Lung (tissue), 12 donors: Measurements from ENCODE around the gene LRRC45. TPM values are rescaled to one million over a fixed set of nuclear protein-coding genes. Genes with fewer than 3 reads are reported as not detected.

Experiments used
- ATAC-seq: fragments of 200-7000 bp; cut with Tn5 transposase; one replicate; pipeline ENCODE4 v1.9.1; 2020; ENCODE audit warnings: moderate number of reproducible peaks; ENCODE audit not compliant: insufficient read depth, low FRiP score
- DNase-seq, 3 donors: peaks; one replicate each; pipeline ENCODE4 v3.0.0-alpha.2; 2013 to 2017
- H3K27ac ChIP-seq, 2 donors: one replicate each; pipeline ENCODE4 v1.5.1; 2013; ENCODE audit warnings: mild to moderate bottlenecking in 2 of 2, moderate library complexity in 2 of 2, control low read depth in 1 of 2, inconsistent platforms in 1 of 2, low read depth in 1 of 2, low read length in 1 of 2
- H3K27me3 ChIP-seq, 3 donors: one replicate each; pipeline ENCODE4 v1.5.1; 2013; ENCODE audit warnings: low read length in 2 of 3; ENCODE audit not compliant: control insufficient read depth in 3 of 3, insufficient read depth in 3 of 3
- H3K36me3 ChIP-seq, 4 donors: one replicate each; pipeline ENCODE4 v1.5.1; 2013; ENCODE audit warnings: low read length in 4 of 4, mild to moderate bottlenecking in 1 of 4, moderate library complexity in 1 of 4; ENCODE audit not compliant: control insufficient read depth in 4 of 4, insufficient read depth in 4 of 4
- H3K4me1 ChIP-seq, 5 donors: one replicate each; pipeline ENCODE4 v1.5.1; 2013; ENCODE audit warnings: low read length in 5 of 5, mild to moderate bottlenecking in 2 of 5, moderate library complexity in 1 of 5; ENCODE audit not compliant: control insufficient read depth in 5 of 5, insufficient read depth in 5 of 5
- H3K4me3 ChIP-seq: one replicate; pipeline ENCODE4 v1.5.1; 2013; ENCODE audit warnings: mild to moderate bottlenecking, control low read depth, moderate library complexity
- H3K9ac ChIP-seq, 2 donors: one replicate each; pipeline ENCODE4 v1.5.1; 2013; ENCODE audit warnings: low read length in 2 of 2, control low read depth in 1 of 2; ENCODE audit not compliant: insufficient read depth in 1 of 2
- H3K9me3 ChIP-seq, 4 donors: one replicate each; pipeline ENCODE4 v1.5.1; 2013; ENCODE audit warnings: low read length in 3 of 4, mild to moderate bottlenecking in 1 of 4, moderate library complexity in 1 of 4; ENCODE audit not compliant: control insufficient read depth in 4 of 4, insufficient read depth in 3 of 4
- WGBS, 2 donors: extraction: QIAGEN DNeasy Blood & Tissue Kit; methylation state at CpG; one replicate each; pipeline ENCODE4 v1.1.7; 2013; 5-methylcytosine and 5-hydroxymethylcytosine counted together
- polyA plus RNA-seq, 2 donors: library from polyadenylated mRNA; stranded (reverse); fragments of 200-250 nt; gene quantifications; one replicate each; pipeline ENCODE4 v1.2.1, GENCODE V29; 2013
- total RNA-seq, 2 donors: library from RNA; depleted of rRNA in 1 of 2; stranded (reverse); fragments of >200 nt in 1 of 2; gene quantifications; one replicate each; pipeline ENCODE4 v1.2.1, GENCODE V29; 2014 to 2021
- TF ChIP-seq, protein P1 (sequence below): IDR thresholded peaks from 2 replicates; pipeline ENCODE4 v1.5.1; 2012; ENCODE audit warnings: mild to moderate bottlenecking; ENCODE audit errors: control extremely low read depth, extremely low read depth
- donor health status: control.
- donor health status: control.
- donor health status: Bipolar disorder and iron deficiency.
- donor health status: healthy.
- donor health status: DM: yes; HTN: yes; CAD: no.

The LRRC45 gene
- total and polyA plus RNA-seq, 4 donors: 12.1 to 26.6 (median 16.5) TPM

DNA sequence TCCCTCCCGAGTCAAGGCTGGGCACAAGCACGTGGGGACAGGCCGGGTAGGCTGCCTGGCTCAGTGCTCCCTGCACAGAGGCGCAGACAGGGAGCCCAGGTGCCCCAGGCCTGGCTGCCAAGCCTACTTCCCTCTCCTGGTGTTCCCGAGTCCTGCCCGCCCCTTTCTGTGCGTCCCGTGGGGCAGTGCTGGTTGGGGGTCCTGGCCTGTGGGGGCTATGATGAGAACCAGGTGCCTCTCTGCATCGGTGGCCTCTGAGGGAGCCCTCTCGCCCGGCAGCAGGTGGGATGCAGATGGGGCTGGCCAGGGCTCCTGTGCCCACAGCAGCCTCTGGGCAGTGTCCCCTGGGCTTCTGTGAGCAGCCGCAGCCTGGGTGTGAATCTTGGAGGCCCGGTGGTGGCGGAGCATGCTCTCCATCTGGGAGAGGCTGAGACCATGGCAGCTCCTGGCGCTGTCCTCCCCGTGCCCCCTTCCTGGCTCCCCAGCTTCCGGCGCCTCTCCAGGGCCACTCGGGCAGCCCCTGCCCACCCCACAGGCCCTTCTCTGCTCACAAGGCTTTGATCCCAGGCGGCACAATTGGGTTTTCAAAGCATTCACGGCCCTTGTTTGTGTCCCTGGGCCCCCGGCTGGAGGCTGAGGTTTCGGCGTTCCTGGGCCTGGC, 7.7 kb upstream of the LRRC45 start:
- Histone ChIP-seq H3K27ac (no peak overlapping the region), H3K9me3 (no peaks in the 10 kb centered on the region), H3K4me3 (no peak overlapping the region), H3K27me3 (no peaks in the 10 kb centered on the region), H3K36me3 (peaks cover 0 to 24% (median 0%) of the 10 kb centered on the region in 4 donors), H3K4me1 (peaks cover 0 to 27% (median 0%) of the 10 kb centered on the region in 5 donors), H3K9ac (no peak overlapping the region)
- DNase-seq (peak; percentile 41 to 75 (median 75)), ATAC-seq (no peak)
- TF ChIP-seq, protein P1, sequence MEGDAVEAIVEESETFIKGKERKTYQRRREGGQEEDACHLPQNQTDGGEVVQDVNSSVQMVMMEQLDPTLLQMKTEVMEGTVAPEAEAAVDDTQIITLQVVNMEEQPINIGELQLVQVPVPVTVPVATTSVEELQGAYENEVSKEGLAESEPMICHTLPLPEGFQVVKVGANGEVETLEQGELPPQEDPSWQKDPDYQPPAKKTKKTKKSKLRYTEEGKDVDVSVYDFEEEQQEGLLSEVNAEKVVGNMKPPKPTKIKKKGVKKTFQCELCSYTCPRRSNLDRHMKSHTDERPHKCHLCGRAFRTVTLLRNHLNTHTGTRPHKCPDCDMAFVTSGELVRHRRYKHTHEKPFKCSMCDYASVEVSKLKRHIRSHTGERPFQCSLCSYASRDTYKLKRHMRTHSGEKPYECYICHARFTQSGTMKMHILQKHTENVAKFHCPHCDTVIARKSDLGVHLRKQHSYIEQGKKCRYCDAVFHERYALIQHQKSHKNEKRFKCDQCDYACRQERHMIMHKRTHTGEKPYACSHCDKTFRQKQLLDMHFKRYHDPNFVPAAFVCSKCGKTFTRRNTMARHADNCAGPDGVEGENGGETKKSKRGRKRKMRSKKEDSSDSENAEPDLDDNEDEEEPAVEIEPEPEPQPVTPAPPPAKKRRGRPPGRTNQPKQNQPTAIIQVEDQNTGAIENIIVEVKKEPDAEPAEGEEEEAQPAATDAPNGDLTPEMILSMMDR: no peak
- WGBS, 2 donors: 80 to 82% methylated on average over 22 to 24 of the region's 24 CpGs

DNA sequence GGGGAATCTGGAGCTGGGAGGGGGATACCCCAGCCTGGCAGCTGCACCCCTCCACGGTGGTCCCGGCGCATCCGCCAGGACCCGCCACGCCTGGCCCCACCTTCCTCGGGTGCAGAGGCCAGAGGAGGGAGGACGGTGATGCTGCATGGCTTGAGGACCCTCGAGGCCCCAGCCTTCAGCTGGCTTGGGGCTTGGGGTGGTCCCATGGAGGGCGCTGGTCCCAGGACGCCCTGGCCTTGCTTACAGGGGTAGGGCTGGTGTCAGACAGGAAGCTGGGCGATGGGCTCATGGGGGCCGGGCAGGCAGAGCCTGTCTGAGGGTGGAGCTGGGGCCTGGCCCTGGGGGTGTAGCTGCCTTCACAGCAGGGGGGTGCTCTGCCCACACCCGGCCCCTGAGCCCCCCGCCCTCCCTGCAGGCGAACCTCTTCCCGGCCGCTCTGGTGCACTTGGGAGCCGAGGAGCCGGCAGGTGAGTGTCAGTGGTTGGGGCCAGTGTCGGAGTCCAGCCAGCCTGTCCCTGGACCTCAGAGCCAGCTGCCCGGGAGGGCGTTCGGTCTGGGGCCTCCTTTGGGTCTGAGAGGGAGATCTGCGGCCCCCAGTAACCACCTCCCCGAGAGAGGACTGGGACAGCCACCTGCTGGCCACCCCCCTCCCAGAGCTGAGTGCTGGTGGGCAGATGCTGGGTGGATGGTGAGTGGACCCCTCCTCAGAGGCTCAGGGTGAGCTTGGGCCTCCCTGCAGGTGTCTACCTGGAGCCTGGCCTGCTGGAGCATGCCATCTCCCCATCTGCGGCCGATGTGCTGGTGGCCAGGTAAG, 6.8 kb upstream of the LRRC45 start:
- peak overlapping the region in 1 of 2 donors; percentile 6 for H3K27ac ChIP-seq

DNA sequence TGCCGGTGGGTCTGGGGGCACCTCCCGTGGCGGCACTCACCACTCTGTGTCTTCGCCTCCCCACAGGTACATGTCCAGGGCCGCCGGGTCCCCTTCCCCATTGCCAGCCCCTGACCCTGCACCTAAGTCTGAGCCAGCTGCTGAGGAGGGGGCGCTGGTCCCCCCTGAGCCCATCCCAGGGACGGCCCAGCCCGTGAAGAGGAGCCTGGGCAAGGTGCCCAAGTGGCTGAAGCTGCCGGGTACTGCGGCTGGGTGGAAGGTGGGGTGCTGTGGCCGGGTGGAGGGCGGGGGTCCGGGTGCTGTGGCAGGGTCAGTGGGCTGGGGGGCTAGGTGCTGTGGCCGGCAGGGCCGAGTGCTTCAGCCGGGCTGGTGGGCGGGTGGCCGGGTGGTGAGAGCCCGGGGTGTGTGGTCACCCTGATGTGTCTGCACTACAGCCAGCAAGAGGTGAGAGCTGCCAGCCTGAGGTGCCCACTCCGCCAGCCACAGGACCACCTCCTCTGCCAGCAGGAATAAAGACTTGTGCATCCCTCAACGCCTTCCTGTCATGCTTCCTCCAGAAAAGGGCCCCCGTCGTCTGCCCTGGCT, 6.1 kb upstream of the LRRC45 start:
- WGBS, 2 donors: 78 to 91% methylated on average over 24 of the region's 24 CpGs
- DNase-seq (no peak), ATAC-seq (no peak)
- H3K9ac ChIP-seq: no peak overlapping the region
- no peaks in the 10 kb centered on the region for H3K27me3 ChIP-seq
- H3K4me3 ChIP-seq: no peak overlapping the region
- peaks cover 0 to 15% (median 0%) of the 10 kb centered on the region in 4 donors for H3K36me3 ChIP-seq
- no peaks in the 10 kb centered on the region for H3K9me3 ChIP-seq
- peaks cover 0 to 32% (median 6%) of the 10 kb centered on the region in 5 donors for H3K4me1 ChIP-seq
- TF ChIP-seq, protein P1: no peak
- H3K27ac ChIP-seq: peak overlapping the region in 1 of 2 donors; percentile 42

More for the DNA sequence above, 6.8 kb upstream of the LRRC45 start:
- H3K9me3 ChIP-seq: no peaks in the 10 kb centered on the region
- ATAC-seq: no peak
- no peaks in the 10 kb centered on the region for H3K27me3 ChIP-seq
- H3K4me3 ChIP-seq: no peak overlapping the region
- peaks cover 0 to 30% (median under 1%) of the 10 kb centered on the region in 5 donors for H3K4me1 ChIP-seq
- 82 to 91% methylated on average over 28 of the region's 28 CpGs for WGBS, 2 donors
- H3K36me3 ChIP-seq: peaks cover 0 to 19% (median 0%) of the 10 kb centered on the region in 4 donors
- no peak for DNase-seq
- H3K9ac ChIP-seq: no peak overlapping the region
- TF ChIP-seq, protein P1: no peak
